Neural progenitor cell (in vitro differentiated cells): ENCODE measurements around the gene GRIN2A.

ENCODE experiments used
- EZH2phosphoT487 ChIP-seq: fragments of 200-600 bp; sonication (generic); IDR thresholded peaks from 2 replicates; pipeline ENCODE4 v1.6.1; 2017; ENCODE audit warnings: antibody characterized with exemption
- TF ChIP-seq, protein P1 (sequence below): fragments of 200-600 bp; sonication (generic); IDR thresholded peaks from 2 replicates; pipeline ENCODE4 v1.5.1; 2017; ENCODE audit warnings: antibody characterized with exemption, mild to moderate bottlenecking

DNA sequence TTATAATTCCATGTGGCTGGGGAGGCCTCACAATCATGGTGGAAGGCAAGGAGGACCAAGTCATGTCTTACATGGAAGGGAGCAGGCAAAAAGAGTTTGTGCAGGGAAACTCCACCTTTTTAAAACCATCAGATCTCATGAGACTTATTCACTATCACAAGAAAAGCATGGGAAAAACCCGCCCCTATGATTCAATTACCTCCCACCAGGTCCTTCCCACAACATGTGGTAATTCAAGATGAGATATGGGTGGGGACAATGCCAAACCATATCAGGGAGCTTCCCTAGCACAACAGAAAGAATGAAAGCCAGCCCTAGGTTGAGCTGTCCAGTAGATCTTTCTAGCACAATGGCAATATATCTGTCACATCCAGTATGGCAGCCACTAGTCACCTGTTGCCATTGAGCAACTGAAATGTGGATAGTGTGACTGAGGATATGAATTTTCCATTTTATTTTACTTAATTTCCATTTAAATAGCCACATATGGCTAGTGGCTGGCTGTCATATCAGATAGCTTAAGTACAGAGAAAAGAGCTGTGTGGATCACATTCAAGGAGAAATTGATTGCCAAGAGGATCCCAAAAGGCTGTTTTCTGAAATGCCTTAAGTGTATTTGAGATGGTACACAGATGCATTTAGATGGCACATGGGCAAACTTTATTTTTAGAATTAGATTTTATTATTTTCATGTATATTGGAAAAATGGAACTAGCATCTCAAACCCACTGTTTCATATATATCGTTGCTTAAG is 273.0 kb downstream of the GRIN2A start:
- TF ChIP-seq, protein P1, sequence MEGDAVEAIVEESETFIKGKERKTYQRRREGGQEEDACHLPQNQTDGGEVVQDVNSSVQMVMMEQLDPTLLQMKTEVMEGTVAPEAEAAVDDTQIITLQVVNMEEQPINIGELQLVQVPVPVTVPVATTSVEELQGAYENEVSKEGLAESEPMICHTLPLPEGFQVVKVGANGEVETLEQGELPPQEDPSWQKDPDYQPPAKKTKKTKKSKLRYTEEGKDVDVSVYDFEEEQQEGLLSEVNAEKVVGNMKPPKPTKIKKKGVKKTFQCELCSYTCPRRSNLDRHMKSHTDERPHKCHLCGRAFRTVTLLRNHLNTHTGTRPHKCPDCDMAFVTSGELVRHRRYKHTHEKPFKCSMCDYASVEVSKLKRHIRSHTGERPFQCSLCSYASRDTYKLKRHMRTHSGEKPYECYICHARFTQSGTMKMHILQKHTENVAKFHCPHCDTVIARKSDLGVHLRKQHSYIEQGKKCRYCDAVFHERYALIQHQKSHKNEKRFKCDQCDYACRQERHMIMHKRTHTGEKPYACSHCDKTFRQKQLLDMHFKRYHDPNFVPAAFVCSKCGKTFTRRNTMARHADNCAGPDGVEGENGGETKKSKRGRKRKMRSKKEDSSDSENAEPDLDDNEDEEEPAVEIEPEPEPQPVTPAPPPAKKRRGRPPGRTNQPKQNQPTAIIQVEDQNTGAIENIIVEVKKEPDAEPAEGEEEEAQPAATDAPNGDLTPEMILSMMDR = no peak
- no peak for TF ChIP-seq EZH2phosphoT487
